B cell (primary cell): ENCODE data around the gene SGSH. TPM values are rescaled to one million over a fixed set of nuclear protein-coding genes. Genes with fewer than 3 reads are reported as not detected.

ENCODE experiments used
- ATAC-seq: fragments of 200-7000 bp; cut with Tn5 transposase; one replicate; pipeline ENCODE4 v1.10.0; 2021; ENCODE audit warnings: low read depth, mild to moderate bottlenecking, moderate number of reproducible peaks, moderate library complexity
- CTCF ChIA-PET: fragments of 350-600 bp; sonication (Branson Sonifier 250); formaldehyde crosslinking; loops from one replicate; lab custom pipeline; 2021; ENCODE audit warnings: antibody characterized with exemption, inconsistent platforms; lab: Charles Lee
- POLR2A ChIA-PET: fragments of 350-600 bp; sonication (Branson Sonifier 250); formaldehyde crosslinking; loops from one replicate; lab custom pipeline; 2021; ENCODE audit warnings: antibody characterized with exemption; lab: Charles Lee
- DNase-seq: peaks from one replicate; pipeline ENCODE4 v3.0.0; 2013
- H2AFZ ChIP-seq: 2 replicates; pipeline ENCODE4 v1.6.1; 2012; ENCODE audit warnings: mild to moderate bottlenecking, low read depth, low read length; ENCODE audit not compliant: insufficient read depth, poor library complexity, severe bottlenecking
- H3K27ac ChIP-seq, 2 donors: 1 replicate in 1 of 2; 2 replicates in 1 of 2; pipeline ENCODE4 v1.5.1; 2012 to 2013; ENCODE audit warnings: low read length in 2 of 2, mild to moderate bottlenecking in 2 of 2, moderate library complexity in 1 of 2
- H3K27me3 ChIP-seq, 4 experiments: fragments of 200-600 bp in 1 of 4; sonication (generic) in 1 of 4; replicated peaks in 1 of 4; 1 replicate in 2 of 4; 2 replicates in 2 of 4; pipeline versions ENCODE4 v1.6.1 to v1.7.0; 2013 to 2016; ENCODE audit warnings: low read length in 3 of 4, mild to moderate bottlenecking in 2 of 4, mixed read lengths in 1 of 4, moderate library complexity in 1 of 4; ENCODE audit not compliant: insufficient read depth in 4 of 4, control insufficient read depth in 3 of 4; ENCODE audit errors: control extremely low read depth in 1 of 4
- H3K36me3 ChIP-seq, 2 experiments: replicated peaks in 1 of 2; 1 replicate in 1 of 2; 2 replicates in 1 of 2; pipeline versions ENCODE4 v1.6.1 to v1.7.1; 2013; ENCODE audit warnings: low read length in 1 of 2; ENCODE audit not compliant: insufficient read depth in 2 of 2, control insufficient read depth in 1 of 2; ENCODE audit errors: control extremely low read depth in 1 of 2, extremely low read depth in 1 of 2
- H3K4me1 ChIP-seq, 2 donors: fragments of 200-600 bp in 1 of 2; sonication (generic) in 1 of 2; 1 replicate in 1 of 2; 2 replicates in 1 of 2; pipeline versions ENCODE4 v1.5.1 to v1.6.1; 2013 to 2017; ENCODE audit warnings: low read length in 2 of 2; ENCODE audit not compliant: control insufficient read depth in 2 of 2, insufficient read depth in 2 of 2
- H3K4me2 ChIP-seq: replicated peaks from 2 replicates; pipeline ENCODE3; 2012; ENCODE audit warnings: mild to moderate bottlenecking, low read depth, low read length; ENCODE audit not compliant: poor library complexity, severe bottlenecking
- H3K4me3 ChIP-seq, 5 experiments: fragments of 200-600 bp in 1 of 5; sonication (generic) in 1 of 5; 1 replicate in 3 of 5; 2 replicates in 2 of 5; pipeline versions ENCODE4 v1.5.1 to v1.7.0; 2011 to 2016; ENCODE audit warnings: low read length in 4 of 5, mild to moderate bottlenecking in 4 of 5, low read depth in 2 of 5, control low read depth in 1 of 5, moderate library complexity in 1 of 5; ENCODE audit not compliant: insufficient read depth in 1 of 5; ENCODE audit errors: control extremely low read depth in 1 of 5, extremely low read depth in 1 of 5
- H3K79me2 ChIP-seq: fragments of 200-600 bp; sonication (generic); one replicate; pipeline ENCODE4 v1.6.0; 2016; ENCODE audit warnings: low read length; ENCODE audit not compliant: control insufficient read depth, insufficient read depth
- H3K9ac ChIP-seq: fragments of 200-600 bp; sonication (generic); 2 replicates; pipeline ENCODE4 v1.6.1; 2017; ENCODE audit warnings: mild to moderate bottlenecking, low read length, moderate library complexity
- H3K9me3 ChIP-seq, 3 donors: one replicate each; pipeline versions ENCODE4 v1.6.1 to v1.7.1; 2013; ENCODE audit warnings: low read length in 2 of 3; ENCODE audit not compliant: control insufficient read depth in 2 of 3, insufficient read depth in 1 of 3; ENCODE audit errors: control extremely low read depth in 1 of 3
- H4K20me1 ChIP-seq: 2 replicates; pipeline ENCODE4 v1.6.0; 2012; ENCODE audit warnings: mild to moderate bottlenecking, low read length; ENCODE audit not compliant: insufficient read depth, control insufficient read depth, poor library complexity, severe bottlenecking
- H3K27ac Mint-ChIP-seq: one replicate; pipeline ENCODE4 v1.8.0; 2021; ENCODE audit warnings: mixed read lengths
- H3K27me3 Mint-ChIP-seq: one replicate; pipeline ENCODE4 v1.8.0; 2021; ENCODE audit warnings: mixed read lengths
- H3K4me1 Mint-ChIP-seq: one replicate; pipeline ENCODE4 v1.8.0; 2021; ENCODE audit warnings: mixed read lengths
- H3K4me3 Mint-ChIP-seq: one replicate; pipeline ENCODE4 v1.8.0; 2021; ENCODE audit warnings: mixed read lengths
- H3K9me3 Mint-ChIP-seq: one replicate; pipeline ENCODE4 v1.8.0; 2022; ENCODE audit warnings: mixed read lengths; ENCODE audit not compliant: insufficient read depth
- CTCF ChIP-seq: fragments of 200-600 bp; IDR thresholded peaks from one replicate; pipeline ENCODE4 v1.8.0; 2022; ENCODE audit warnings: antibody characterized with exemption, mild to moderate bottlenecking
- EZH2 ChIP-seq: IDR thresholded peaks from 2 replicates; pipeline ENCODE4 v1.6.1; 2012; ENCODE audit warnings: borderline replicate concordance, low read depth, mild to moderate bottlenecking, moderate library complexity, low read length; ENCODE audit not compliant: insufficient read depth, poor library complexity, severe bottlenecking
- WGBS: methylation state at CpG from one replicate; pipeline ENCODE4 v1.1.5; 2013; ENCODE audit warnings: missing lambda C conversion rate; ENCODE audit not compliant: insufficient coverage; 5-methylcytosine and 5-hydroxymethylcytosine counted together
- intact Hi-C: fragments of 100-400 bp; cut with micrococcal nuclease; formaldehyde crosslinking; loops from one replicate; pipeline ENCODE4 v1.10.0; 2022
- polyA plus RNA-seq: library from polyadenylated mRNA; depleted of rRNA; stranded (reverse); fragments of >200 nt; gene quantifications from 2 replicates; pipeline ENCODE4 v1.2.3, GENCODE V29; 2012
- total RNA-seq, 2 donors: library from RNA; stranded (reverse); fragments of 120-200 nt in 1 of 2; gene quantifications; 1 replicate in 1 of 2; 2 replicates in 1 of 2; pipeline versions ENCODE4 v1.2.3 to v1.2.4, GENCODE V29; 2013 to 2022

SGSH gene
- total and polyA plus RNA-seq, 2 donors (not counting 1 experiment from before 2014, with no cell fraction given) = 44.5 to 83.7 TPM

GRCh38 chr17:80260791-80261158 is 40.6 kb upstream of the SGSH start, which contains the start of gene RNF213:
Gene RNF213 (plus strand): TSS chr17:80260852. CDS start chr17:80263682, 2,830 bp downstream.
- Histone ChIP-seq H3K79me2 (peaks cover 42% of the 10 kb centered on the region), H3K9ac (peak within 1 kb of the TSS; percentile 88), H3K9me3 (no peaks in the 10 kb centered on the region), H3K36me3 (peaks cover 0 to 2% of the 10 kb centered on the region in 2 experiments), H3K4me1 (peaks cover 32 to 51% of the 10 kb centered on the region in 2 donors), H3K27ac (peak within 1 kb of the TSS; percentile 86 to 90), H3K4me2 (peak within 1 kb of the TSS; percentile 92), H3K4me3 (peak within 1 kb of the TSS; percentile 74 to 94 (median 84)), H2AFZ (peak within 1 kb of the TSS; percentile 75), H3K27me3 (no peaks in the 10 kb centered on the region), H4K20me1 (peaks cover 37% of the 10 kb centered on the region)
- DNase-seq = peak; percentile 82
- Mint-ChIP-seq H3K4me3 (peak within 1 kb of the TSS; percentile 91), H3K27me3 (no peaks in the 10 kb centered on the region), H3K27ac (peak within 1 kb of the TSS; percentile 97), H3K4me1 (peaks cover 55% of the 10 kb centered on the region), H3K9me3 (no peaks in the 10 kb centered on the region)
- ChIA-PET POLR2A (interaction anchor here (1.2 kb wide), 1 partner anchor 37 kb away, joined by 4 read pairs; no protein-coding TSS in a partner anchor), CTCF (no interaction called here)
- ATAC-seq = peak; percentile 39
- TF ChIP-seq CTCF (no peak), EZH2 (no peak)
- intact Hi-C loops = loop anchor here (1.0 to 5.0 kb wide), 4 partner anchors 113 to 1257 kb away; partner anchors contain the start of genes CCDC40, CEP131, EIF4A3 and TBC1D16
- WGBS = under 1% methylated on average over 45 of the region's 54 CpGs

GRCh38 chr17:80260069-80260535 is 40.0 kb upstream of the SGSH start:
- Histone ChIP-seq H3K27me3 (no peaks in the 10 kb centered on the region), H3K9me3 (no peaks in the 10 kb centered on the region), H3K79me2 (peaks cover 36% of the 10 kb centered on the region), H3K36me3 (no peaks in the 10 kb centered on the region), H2AFZ (peak overlapping the region; percentile 75), H4K20me1 (peaks cover 30% of the 10 kb centered on the region), H3K4me2 (peak overlapping the region; percentile 90), H3K9ac (peak overlapping the region; percentile 76), H3K4me3 (peak overlapping the region; percentile 4 to 67 (median 48)), H3K27ac (peak overlapping the region; percentile 70 to 86), H3K4me1 (peaks cover 27 to 45% of the 10 kb centered on the region in 2 donors)
- Mint-ChIP-seq H3K4me1 (peaks cover 48% of the 10 kb centered on the region), H3K4me3 (peak overlapping the region; percentile 88), H3K9me3 (no peaks in the 10 kb centered on the region), H3K27me3 (no peaks in the 10 kb centered on the region), H3K27ac (peak overlapping the region; percentile 93)
- DNase-seq (peak; percentile 88), ATAC-seq (peak; percentile 65)
- ChIA-PET POLR2A (interaction anchor here (1.2 kb wide), 1 partner anchor 38 kb away, joined by 4 read pairs; no protein-coding TSS in a partner anchor), CTCF (interaction anchor here (0.9 kb wide), 1 partner anchor 65 kb away, joined by 3 read pairs; no protein-coding TSS in a partner anchor)
- intact Hi-C loops = loop anchor here (1.0 to 5.0 kb wide), 4 partner anchors 113 to 1257 kb away; partner anchors contain the start of genes CCDC40, CEP131, EIF4A3 and TBC1D16
- TF ChIP-seq CTCF (no peak), EZH2 (no peak)
- 1% methylated on average over 50 of the region's 63 CpGs for WGBS
